Chondrocyte (in vitro differentiated cells): ENCODE data around the gene MEIS1. TPM values are rescaled to one million over a fixed set of nuclear protein-coding genes. Genes with fewer than 3 reads are reported as not detected.

Experiments used
- DNase-seq: peaks from one replicate; pipeline ENCODE4 v3.0.0; 2021; ENCODE audit warnings: mixed read lengths, low spot score
- H3K27ac Mint-ChIP-seq: one replicate; pipeline ENCODE4 v1.8.0; 2021; ENCODE audit warnings: mild to moderate bottlenecking, moderate library complexity, mixed read lengths; ENCODE audit not compliant: unreplicated experiment
- H3K27me3 Mint-ChIP-seq: 2 replicates; pipeline ENCODE4 v1.8.0; 2021; ENCODE audit warnings: low read depth, mixed read lengths
- H3K36me3 Mint-ChIP-seq: 2 replicates; pipeline ENCODE4 v1.8.0; 2021; ENCODE audit warnings: low read depth, mixed read lengths
- H3K4me1 Mint-ChIP-seq: 2 replicates; pipeline ENCODE4 v1.8.0; 2021; ENCODE audit warnings: low read depth, mild to moderate bottlenecking, mixed read lengths
- H3K4me3 Mint-ChIP-seq: one replicate; pipeline ENCODE4 v1.8.0; 2021; ENCODE audit warnings: mild to moderate bottlenecking, moderate library complexity, mixed read lengths; ENCODE audit not compliant: unreplicated experiment
- H3K9me3 Mint-ChIP-seq: 2 replicates; pipeline ENCODE4 v1.8.0; 2021; ENCODE audit warnings: low read depth, mixed read lengths
- CTCF ChIP-seq: fragments of 200-600 bp; sonication (generic); IDR thresholded peaks from 2 replicates; pipeline ENCODE4 v1.5.0; 2021; ENCODE audit warnings: antibody characterized with exemption, mild to moderate bottlenecking, moderate library complexity
- total RNA-seq: library from RNA; stranded (reverse); gene quantifications from 3 replicates; pipeline ENCODE4 v1.2.1, GENCODE V29; 2021

MEIS1 gene
- total RNA-seq, 1 donor from 2014 or later: 18.5 TPM

GRCh38 chr2:66455490-66455889, 20.6 kb downstream of the MEIS1 start:
- Mint-ChIP-seq H3K9me3 (no peaks in the 10 kb centered on the region), H3K27me3 (peaks cover 1% of the 10 kb centered on the region), H3K27ac (no peak overlapping the region), H3K36me3 (peaks cover 1% of the 10 kb centered on the region), H3K4me1 (no peaks in the 10 kb centered on the region), H3K4me3 (no peak overlapping the region)
- DNase-seq: no peak
- no peak for TF ChIP-seq CTCF

- peaks cover 1% of the 10 kb centered on the region for H3K27me3 Mint-ChIP-seq
- H3K4me3 Mint-ChIP-seq: no peak overlapping the region
- no peak for TF ChIP-seq CTCF
- no peak for DNase-seq
- H3K4me1 Mint-ChIP-seq: no peaks in the 10 kb centered on the region
- peaks cover 1% of the 10 kb centered on the region for H3K36me3 Mint-ChIP-seq
- no peak overlapping the region for H3K27ac Mint-ChIP-seq
- no peaks in the 10 kb centered on the region for H3K9me3 Mint-ChIP-seq
Observed at GRCh38 chr2:66456183-66457041, 21.5 kb downstream of the MEIS1 start.

- no peak for DNase-seq
- no peak overlapping the region for H3K4me3 Mint-ChIP-seq
- H3K27me3 Mint-ChIP-seq: peaks cover under 1% of the 10 kb centered on the region
- no peaks in the 10 kb centered on the region for H3K9me3 Mint-ChIP-seq
- H3K27ac Mint-ChIP-seq: no peak overlapping the region
- H3K4me1 Mint-ChIP-seq: no peaks in the 10 kb centered on the region
- no peak for TF ChIP-seq CTCF
- peaks cover 1% of the 10 kb centered on the region for H3K36me3 Mint-ChIP-seq
Observed at GRCh38 chr2:66457545-66457944, 22.6 kb downstream of the MEIS1 start.

- no peak overlapping the region for H3K27ac Mint-ChIP-seq
- peaks cover 3% of the 10 kb centered on the region for H3K36me3 Mint-ChIP-seq
- no peaks in the 10 kb centered on the region for H3K9me3 Mint-ChIP-seq
- TF ChIP-seq CTCF: no peak
- DNase-seq: no peak
- H3K4me1 Mint-ChIP-seq: no peaks in the 10 kb centered on the region
- H3K4me3 Mint-ChIP-seq: no peak overlapping the region
- H3K27me3 Mint-ChIP-seq: no peaks in the 10 kb centered on the region
Observed at GRCh38 chr2:66460031-66460430, 25.1 kb downstream of the MEIS1 start.

GRCh38 chr2:66461001-66461663, 26.2 kb downstream of the MEIS1 start:
- no peaks in the 10 kb centered on the region for H3K4me1 Mint-ChIP-seq
- H3K36me3 Mint-ChIP-seq: peaks cover 3% of the 10 kb centered on the region
- no peaks in the 10 kb centered on the region for H3K27me3 Mint-ChIP-seq
- H3K4me3 Mint-ChIP-seq: no peak overlapping the region
- no peaks in the 10 kb centered on the region for H3K9me3 Mint-ChIP-seq
- DNase-seq: no peak
- no peak for TF ChIP-seq CTCF
- H3K27ac Mint-ChIP-seq: no peak overlapping the region
